CD4-positive, alpha-beta T cell treated with Interleukin-1 beta for 1 hour (primary cell): ENCODE results near the gene BGN.
A peak's percentile ranks its signal among the peaks of the same experiment; 100 is the strongest.

Experiments
- DNase-seq, 2 donors: peaks; one replicate each; pipeline ENCODE4 v3.0.0-alpha.2; 2020 to 2022

Gene BGN

DNA sequence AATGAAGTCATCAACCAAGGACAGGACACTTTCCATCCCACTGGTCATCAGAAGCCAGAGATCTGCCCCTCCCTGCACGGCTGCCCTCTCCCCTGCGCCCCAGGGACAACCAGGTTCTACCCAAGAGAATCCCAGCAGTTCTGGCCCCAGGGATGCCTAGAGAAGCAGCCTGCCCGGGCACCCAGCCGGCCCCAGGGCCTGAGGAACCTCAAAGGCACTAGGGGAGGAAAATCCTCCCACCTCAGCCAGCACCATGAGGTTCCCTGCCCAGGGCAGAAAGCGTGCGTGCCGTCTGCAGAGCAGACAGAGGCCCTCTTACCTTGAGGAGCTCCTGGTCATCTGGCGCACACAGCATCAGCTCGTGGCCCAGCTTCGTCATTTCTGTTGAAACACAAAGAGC is 32.5 kb upstream of the BGN start:
- no peak for DNase-seq

DNA sequence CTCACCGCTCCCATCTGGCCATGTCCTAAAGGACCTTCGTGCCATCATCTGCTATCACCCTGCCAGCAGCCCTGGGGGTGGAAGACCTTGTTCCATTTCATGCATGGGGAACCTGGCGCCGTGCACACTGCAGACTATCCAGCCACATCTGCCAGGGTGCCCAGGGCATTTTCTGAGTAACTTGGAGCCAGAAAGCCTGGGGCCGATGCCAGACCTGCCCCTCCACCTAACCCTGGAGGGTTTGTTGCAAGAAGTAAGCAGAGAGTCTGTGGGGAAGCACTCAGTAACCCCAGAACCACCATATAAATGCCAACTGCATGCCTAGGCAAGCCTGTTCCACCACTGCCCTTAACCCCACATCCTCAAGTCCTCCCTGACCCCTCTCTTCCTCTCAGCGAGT is 31.7 kb upstream of the BGN start:
- DNase-seq = no peak

DNA sequence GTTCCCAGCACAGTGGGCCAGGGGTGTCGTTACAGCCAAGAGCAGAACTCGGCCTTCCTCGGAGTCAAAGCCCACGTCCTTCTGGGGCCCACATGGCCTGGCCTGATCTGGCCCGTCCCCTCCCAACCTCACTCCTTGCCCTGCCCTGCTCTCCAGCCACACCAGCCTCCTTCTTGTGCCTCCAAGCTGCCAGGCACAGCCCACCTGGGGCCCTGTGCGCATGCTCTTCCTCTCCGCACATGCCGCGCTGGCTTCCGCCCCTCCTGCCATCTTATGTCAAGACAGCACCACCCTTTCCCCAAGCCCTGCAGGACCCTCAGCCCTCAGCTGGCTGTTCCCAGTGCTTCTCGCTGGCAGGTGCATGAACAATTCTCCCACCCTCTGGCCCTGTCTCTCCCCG is 31.2 kb upstream of the BGN start:
- no peak for DNase-seq

DNA sequence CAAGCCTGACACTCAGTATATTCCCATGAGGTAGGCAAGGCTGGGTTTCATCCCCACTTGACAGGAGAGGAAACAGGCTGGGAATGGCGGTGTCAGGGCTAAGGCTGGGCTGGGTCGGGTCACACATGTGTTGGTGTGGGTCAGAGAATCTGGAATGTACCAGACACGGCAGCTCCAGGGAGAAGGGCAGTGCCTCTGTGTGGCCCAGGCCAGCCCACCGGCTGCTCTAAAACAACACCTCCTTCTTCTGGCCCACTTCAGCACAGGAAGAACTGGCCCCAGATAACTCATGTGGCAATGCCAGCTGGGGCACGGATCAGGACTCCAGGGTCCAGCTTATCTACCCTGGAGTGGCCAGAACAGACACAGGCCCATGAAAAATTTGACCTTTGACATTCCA is 30.7 kb upstream of the BGN start:
- no peak for DNase-seq

DNA sequence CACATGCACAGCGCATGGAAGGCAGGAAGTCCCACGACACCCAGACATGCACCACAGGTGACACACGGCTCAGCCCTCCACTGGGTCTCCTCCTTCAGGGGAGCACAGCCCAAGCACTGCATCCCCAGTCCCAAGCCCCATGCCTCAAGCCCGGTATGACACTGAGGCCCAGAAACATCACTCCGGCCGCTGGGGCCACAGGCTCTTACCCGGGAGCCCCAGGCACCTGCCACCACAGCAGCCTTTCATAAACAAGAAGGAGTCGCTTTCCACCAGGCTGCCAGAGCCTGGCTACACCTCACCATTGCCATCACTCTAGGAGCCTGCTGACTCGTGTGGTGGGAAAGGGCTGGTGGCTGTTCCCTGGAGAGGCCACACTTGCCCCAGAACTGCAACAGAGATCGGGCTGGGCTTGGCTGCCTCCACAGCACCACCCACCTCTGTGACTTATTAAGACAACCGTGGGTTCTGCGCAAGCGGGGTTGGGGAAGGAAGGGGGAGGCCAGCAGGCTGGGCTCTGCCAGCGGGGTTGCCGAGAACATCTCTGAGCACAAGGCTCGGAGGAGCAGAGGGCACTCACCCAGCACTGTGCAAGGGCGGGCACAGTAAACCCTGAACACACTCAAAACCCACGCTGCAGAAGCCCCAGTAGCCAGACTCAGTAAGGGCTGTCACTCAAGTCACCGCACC is 28.9 kb upstream of the BGN start:
- DNase-seq = no peak

DNA sequence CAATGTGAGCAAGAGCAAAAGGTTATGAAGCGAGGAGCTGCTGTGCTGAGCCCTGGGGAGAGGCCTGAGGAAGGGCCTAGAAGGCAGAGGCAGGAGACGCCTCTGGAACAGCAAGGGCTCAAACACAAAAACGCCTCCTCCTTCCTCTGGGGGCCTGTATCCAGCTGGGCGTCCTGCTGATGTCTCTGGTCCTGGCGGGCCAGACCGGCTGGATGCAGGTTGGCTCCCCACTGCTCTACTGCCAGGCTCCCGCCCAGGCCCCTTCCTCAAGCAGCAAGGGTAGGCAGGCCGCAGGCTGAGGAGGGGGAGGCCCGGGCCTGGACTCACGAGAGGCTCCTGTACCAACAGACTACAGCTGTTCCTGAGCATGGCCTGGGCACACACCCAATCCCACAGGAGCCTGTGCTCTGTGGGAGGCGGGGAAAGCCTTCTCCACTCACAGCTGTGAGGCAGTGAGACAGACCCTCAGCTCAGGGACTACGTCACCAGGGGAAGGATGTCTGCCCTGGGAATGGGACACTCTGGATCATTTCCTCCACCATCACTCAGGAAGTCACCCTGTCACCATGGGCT is 26.7 kb upstream of the BGN start:
- DNase-seq = no peak

DNA sequence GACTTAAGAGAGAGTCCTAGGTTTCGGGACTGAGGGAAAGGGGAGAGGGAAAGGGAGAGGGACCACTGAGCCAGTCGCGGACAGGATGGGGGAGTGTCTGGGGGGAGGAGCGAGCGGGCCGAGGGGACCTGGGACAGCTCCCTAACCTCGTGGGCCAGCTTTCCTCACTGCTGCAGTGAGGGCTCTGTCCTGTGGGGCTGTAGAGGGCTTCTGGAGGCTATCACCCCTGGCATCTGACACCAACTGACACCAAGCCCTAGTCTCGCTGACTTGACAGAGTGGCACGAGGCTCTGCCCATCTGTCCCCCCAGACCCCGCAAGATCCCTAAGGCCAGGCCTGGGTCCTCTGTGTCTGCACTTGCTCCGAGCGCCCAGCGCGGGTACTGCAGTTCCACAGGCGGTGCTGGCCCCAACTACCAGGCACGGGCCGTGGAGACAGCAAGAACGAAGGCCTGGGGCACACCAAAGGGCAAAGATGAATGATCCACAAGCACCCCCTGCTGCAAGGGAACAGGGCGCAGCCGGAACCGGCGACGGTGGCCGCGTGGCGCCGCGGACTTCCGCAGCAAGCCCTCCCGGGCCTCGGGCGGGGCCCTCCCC is 24.9 kb upstream of the BGN start:
- DNase-seq = no peak

DNA sequence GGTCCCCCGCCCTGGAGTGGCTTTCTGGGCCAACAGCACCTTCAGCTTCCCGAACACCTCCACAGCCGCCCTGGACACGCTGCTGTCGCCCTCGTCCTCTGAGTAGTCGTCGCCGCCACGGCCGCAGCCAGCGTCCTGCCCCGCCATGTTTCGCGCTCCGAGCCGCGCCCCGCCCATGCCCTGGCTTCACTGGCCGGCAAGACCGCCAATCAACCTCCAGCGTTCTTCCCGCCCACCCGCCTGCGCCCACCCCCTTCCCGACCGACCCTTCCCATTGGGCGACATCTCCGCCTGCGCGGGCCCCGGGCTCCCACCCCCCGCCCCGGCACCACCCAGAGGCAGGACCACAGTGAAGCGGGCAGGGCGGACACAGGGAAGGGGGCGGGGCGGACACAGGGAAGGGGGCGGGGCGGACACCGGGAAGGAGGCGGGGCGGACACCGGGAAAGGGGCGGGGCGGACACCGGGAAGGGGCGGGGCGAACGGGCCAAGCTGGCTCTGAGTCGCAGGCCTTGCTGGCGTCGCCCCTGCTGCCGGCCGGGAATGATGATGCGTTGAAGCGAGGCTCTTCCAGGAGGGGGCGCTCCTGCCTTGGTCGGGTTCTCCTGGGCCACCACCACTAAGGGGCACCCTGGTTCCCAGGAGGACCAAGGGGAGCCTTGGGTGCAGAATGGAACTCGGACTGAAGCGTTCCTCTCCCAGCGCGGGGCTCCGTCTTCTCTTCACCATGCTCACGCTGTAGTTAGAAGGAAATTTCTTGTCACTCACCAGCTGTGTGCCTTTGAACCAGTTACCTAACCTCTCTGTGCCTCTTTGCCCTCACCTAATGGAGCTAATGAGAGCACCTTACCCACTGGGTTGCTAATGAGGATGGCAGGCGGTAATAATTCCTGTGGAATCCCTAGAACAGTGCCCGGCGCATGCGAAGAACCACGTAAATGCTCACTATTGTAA is 24.1 kb upstream of the BGN start, which contains the start of gene HAUS7:
Gene HAUS7, minus strand, starts transcription at position 166 of the 953 bp plus-strand sequence. Its CDS starts 19 bp downstream, at position 147.
- peak; percentile 90 for DNase-seq

DNA sequence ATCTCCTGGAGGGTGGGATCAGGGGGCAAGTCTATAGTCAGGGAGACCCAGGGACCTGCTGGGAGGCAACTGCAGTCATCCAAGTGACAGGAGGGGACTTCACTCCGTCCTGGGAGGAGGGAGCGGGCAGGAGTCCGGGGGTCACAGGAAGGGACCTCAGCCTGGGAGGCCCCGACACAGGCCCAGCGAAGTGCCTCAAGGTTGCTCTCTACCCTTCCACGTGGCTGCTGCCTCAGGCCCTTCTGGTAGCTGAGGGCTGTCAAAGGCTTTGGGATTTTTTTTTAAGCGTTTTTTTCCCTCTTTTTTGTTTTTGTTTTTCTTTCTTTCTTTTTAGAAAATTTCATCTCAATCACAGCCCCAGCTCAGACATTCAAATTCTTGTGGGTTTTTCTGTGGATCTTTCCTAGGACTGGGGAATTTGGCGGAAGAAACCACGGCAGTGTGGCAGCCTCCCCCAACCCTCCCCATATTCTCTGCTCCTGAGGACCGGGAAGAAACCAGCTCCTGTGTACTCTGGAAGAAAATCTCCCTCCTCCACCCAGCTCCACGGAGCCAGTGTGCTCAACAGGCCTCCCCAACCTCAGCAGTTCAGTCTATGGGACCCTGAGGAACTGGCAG is 23.0 kb upstream of the BGN start:
- no peak for DNase-seq

DNA sequence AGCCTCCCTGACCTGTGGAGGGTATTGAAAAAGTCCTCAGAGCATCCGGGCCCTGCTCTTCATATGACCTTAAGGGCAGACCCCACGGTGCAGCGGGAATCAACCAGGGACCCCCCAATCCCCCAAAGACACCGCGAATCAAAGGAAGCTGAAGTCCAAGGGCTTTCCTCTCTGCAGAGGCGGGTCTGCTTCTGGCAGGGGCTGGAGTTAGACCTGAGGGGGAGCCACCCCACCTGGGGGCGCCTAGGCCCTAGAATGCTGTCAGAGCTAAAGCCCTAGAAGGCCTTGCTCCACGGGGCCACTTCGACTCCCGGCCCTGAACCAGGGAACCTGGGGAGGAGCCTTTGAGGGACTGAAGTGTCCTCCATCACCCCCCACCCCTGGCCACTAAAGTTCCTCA is 21.7 kb upstream of the BGN start:
- DNase-seq = no peak

DNA sequence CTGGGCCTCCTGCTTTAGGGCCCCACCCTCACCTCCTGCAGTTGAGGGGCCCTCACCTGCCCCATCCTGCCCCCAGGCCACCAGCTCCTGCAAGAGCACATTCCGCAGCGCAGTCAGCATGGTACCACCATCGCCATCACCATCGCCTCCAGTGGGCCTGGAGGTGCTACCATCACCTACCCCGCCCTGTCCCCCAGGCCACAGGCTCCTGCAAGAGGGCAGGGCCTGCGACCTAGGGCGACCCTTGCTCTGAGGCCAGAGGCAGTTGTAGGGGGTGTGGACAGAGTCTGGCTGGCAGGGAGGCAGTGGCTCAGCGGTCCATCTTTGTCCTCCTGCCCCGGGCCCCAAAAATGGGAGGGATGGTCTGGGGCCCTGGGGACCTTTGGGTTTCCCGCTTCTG is 20.5 kb upstream of the BGN start:
- DNase-seq = no peak

DNA sequence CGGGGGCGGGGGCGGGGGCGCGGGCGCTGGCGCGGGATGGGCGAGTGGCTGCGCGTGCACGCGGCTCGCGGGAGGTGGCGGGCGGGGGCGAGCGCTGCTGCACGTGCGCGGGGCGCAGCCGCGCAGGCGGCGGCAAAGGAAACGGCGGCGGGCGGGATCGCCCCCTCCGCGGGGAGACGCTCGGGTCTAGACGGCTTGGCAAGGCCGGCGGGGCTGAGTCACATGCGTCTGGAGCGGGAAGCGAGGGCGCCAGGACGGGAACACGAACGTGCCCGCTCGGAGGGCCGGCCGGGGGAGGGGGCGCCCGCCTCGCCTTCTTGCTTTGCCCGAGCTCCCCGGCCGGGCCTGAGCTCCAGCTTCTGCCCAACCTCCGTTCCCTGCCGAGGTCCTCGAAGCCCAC is 20.1 kb upstream of the BGN start:
- DNase-seq = peak; percentile 54 to 55

DNA sequence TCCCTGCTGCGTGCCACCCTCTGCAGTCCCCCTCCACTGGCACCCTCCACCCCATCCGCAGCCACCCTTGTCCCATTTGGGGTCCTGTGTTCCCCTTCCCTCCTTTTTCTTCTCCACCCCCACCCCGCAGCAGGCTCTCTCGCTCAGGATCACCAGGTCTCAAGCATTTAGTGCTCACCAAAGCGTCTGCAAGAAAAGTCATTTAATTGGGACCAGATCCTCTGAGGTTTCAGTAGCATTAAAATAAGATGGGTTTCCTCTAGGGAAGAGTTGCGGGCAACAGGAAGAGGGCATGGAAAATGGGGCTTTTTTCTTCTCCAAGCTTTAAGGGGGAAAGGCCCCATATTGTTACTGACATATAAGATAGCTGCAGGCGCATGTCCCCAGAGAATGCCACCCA is 19.5 kb upstream of the BGN start:
- DNase-seq = no peak

DNA sequence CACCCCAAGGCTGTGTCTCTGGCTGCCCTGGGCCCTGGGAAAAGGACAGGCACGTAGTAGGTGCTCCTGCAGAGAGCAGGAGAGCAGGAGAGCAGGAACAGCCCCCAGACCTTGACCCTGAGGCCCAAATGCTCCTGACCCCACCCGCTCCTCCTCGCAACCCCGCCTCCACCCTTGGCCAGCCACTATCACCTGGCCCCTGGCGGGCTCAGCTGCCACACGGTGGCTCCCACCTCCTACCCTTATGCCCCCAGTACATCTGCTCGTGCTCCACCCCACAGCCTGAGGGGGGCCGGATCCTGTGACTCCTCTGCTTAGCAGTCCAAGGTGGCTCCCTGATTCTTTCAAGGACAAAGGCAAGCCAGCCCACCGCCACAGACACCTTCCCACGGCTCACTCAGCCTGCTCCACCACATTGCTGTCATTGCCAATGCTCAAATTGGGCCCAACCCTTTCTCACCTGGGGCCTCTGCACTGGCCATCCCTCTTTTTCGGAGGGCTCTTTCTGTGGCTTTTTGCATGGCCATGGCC is 19.0 kb upstream of the BGN start:
- DNase-seq = no peak

DNA sequence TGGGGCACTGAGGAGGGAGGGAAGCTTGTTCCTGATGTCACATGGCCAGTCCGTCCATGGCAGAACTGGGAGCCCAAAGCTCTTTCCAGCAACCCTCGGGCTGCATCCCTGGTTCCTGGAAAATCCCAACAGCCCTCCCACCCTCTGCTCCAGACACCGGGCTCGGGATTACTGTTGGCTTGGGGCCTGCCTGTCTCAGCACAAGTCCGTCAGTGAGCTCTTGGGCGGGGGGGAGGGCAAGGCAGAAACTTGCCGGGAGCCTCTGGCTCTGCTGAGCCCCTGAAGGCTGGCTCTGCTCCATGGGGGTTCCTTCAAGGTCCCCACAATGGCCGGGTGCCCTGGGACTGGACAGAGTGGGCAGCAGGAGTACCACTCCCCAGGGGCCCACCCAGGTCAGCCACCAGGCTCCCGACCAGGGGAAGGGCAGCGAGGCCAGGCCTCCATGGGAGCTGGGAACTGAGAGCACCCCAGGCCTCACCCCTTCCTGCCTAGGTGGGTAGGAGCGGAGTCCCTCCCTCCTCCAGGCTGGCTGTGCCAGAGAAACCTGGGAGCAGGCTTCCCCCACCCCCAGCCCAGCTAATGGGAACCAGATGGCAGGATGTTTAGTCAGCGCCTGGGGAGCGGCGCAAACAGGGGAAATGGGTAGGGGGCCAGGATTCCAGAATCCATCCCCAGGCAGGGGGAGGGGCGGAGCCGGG is 18.0 kb upstream of the BGN start:
- DNase-seq = no peak

DNA sequence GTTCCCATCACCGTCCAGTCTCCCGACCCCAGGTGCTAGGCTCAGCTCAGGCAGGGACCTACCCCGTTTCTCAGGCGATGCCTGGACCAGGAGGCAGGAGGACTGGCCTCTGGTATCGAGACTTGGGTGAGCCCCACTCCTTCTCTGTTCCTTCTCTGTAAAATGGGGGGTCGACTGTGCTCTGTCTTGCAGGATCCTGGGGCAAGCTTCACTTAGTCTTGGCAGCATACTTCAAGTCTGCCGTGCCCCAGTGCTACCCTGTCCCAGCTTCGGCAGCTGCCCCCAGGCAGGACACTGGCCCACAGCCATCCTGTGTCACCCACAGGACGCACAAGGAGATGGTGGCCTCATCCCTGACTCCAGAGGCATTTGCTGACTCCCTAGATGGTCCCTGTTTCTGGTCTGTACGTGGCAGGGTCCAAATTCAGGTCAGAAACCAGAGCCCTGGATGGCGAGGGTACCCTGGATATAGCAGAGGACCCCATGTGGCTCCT is 17.4 kb upstream of the BGN start:
- DNase-seq = no peak

DNA sequence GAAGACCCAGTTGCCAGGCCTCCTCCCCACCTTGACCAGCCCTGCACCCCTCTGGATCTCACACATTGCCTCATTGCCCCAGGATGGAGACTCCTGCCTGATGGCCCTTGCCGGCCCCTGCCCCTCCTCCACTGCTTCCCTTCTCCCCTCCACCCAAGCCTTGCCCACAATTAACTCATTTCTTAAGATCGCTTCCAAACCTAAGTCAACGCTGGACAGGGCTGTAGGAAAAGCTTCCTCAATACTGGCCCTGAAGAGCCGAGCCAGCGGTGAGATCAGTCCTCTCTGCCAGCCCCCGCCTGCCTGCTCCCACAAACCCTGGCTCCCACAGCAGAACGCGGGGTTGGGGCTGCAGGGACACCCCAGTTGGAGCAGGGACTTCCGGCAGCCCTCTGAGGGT is 16.9 kb upstream of the BGN start:
- DNase-seq = no peak

DNA sequence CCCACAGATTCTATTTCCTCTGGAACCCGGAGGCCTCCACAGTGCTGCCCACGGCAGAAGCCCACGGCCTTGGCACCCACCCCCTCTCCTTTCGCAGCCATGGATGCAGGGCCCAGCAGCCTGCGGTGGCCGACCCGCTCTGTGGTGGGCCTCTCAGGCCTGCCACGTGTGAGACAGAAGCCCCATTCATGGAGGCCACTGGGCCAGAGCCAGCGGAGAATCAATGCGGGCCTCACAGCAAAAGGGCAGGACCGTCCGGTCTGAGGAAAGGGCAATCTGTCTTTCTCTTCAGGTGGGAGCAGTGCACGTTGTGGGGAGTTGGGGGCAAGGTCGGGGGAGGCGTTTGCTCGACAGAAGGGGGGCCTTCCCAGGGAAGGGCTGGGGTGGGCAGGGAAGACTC is 16.0 kb upstream of the BGN start:
- DNase-seq = no peak

DNA sequence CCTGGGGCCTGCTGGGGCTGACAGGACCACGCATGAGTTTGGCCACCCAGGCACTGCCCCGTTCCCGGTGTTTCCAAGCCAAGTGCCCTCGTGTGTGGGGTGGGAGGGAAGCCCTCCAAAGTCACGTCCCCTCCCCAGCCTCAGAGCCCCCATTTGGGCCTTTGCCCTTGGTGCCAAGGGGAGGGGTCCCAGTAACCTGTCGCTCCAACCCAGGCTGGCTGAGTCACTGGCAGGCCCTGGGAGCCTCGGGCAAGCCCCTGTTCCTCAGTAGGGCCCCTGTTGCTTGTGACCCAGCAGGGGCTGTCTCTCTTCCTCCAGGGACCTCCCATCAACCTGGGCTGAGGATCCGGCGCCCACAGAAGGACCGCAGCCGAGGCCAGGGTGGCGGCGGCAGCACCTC is 13.7 kb upstream of the BGN start:
- DNase-seq = no peak

DNA sequence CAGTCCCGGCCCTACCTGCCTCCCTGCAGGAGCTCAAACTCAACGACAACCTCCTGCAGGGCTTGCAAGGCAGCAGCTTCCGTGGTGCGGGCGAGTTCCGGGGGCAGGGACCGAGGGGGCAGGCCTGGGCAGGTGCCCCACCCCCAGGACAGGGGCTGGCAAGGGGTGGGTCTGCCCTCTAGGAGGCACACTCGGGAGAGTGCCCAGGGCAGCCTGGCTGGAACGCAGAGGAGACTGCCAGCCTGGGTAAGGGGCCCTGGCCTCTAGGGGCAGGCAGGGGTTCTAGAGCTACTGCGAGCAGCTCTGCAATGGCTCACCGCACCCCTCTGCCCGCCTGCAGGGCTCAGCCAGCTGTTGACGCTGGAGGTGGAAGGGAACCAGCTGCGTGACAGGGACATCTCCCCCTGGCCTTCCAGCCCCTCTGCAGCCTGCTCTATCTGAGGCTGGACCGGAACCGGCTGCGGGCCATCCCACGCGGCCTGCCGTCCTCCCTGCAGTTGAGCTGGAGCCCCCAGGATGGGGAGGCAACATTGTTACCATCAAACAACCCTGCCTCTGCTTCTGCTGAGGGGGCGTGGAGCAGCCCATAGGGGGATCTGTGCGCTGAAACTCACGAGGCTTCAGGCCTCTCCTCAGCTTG is 12.3 kb upstream of the BGN start:
- no peak for DNase-seq

DNA sequence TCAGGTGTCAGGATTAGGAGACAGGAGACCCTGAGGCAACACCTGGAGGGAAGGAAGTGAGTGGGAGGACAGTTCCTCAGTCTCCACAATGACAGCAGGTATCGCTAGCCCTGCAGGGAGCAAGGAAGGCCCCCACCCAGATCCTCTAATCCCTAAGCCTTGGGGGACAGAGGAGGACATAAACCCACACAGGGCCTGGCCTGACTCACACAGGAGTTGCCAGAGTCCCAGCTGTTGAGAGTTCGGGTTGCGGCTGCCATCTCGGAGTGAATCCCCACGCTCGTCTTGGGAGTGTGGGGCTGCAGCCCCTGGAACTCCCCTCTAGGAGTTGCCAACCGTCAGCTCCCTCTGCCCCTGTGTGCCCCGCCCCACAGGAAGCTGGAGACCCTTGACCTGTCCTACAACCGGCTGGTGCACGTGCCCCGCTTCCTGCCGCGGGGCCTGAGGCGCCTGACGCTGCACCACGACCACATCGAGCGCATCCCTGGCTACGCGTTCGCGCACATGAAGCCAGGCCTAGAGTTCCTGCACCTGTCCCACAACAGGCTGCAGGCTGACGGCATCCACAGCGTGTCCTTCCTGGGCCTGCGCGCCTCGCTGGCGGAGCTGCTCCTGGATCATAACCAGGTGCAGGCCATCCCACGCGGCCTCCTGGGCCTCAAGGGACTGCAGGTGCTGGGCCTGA is 9.2 kb upstream of the BGN start:
- DNase-seq = no peak
